Rectal smooth muscle tissue (tissue), 1 donor: ENCODE results near the gene BRAF.
"Not testable (repeated sequence)": the region's sequence is repeated elsewhere in the genome, so short reads cannot be mapped to it uniquely, and the experiment has no call there.

Experiments used
- H3K27ac ChIP-seq: one replicate; pipeline ENCODE4 v1.7.0; 2013; ENCODE audit warnings: low read depth, low read length, inconsistent platforms
- H3K27me3 ChIP-seq: one replicate; pipeline ENCODE4 v1.7.0; 2013; ENCODE audit warnings: low read length; ENCODE audit not compliant: control insufficient read depth, insufficient read depth
- H3K36me3 ChIP-seq: one replicate; pipeline ENCODE4 v1.7.0; 2013; ENCODE audit warnings: low read length; ENCODE audit not compliant: control insufficient read depth, insufficient read depth
- H3K4me1 ChIP-seq: one replicate; pipeline ENCODE4 v1.7.0; 2013; ENCODE audit warnings: low read length; ENCODE audit not compliant: control insufficient read depth, insufficient read depth
- H3K4me3 ChIP-seq: one replicate; pipeline ENCODE4 v1.7.0; 2013; ENCODE audit warnings: low read length
- H3K9ac ChIP-seq: one replicate; pipeline ENCODE4 v1.7.0; 2013; ENCODE audit warnings: low read length

Gene BRAF

DNA sequence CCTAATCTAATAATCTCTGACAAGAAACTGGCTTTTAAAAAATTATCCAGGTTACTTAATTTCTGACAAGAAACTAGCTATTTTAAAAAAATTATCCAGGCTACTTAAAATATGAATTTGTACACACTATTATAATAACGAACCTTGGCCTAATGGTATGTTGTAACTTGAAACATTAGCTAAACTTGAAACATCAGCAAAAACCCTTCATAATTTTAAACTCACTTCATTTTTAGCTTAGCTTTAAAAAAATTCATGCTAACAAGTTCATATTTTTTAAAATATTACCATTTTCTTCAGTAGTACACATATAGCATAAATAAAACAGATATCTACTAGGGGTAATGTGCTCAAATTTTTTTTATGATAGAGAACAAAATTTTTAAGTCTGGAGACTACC lies 35.6 kb downstream of the BRAF start:
- Histone ChIP-seq H3K9ac (no peak overlapping the region), H3K4me3 (no peak overlapping the region), H3K4me1 (peaks cover 2% of the 10 kb centered on the region), H3K27ac (no peak overlapping the region), H3K36me3 (no peaks in the 10 kb centered on the region), H3K27me3 (no peaks in the 10 kb centered on the region)

DNA sequence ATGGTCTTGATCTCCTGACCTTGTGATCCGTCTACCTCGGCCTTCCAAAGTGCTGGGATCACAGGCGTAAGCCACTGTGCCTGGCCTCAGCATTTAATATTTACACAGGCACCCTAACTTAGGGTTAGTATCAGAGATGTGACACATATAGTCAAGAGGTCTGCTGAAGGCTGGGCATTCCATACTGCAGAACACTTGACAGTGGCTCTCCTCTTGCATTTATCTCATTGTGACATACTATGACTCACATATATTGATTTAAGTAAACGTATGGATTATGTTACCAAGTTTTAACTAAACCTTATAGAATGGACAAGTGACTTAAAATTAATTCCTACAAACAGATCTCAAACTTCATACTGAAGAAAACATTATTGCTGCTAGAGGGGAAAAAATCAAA lies 36.6 kb downstream of the BRAF start:
- Histone ChIP-seq H3K4me1 (peaks cover 2% of the 10 kb centered on the region), H3K27me3 (no peaks in the 10 kb centered on the region), H3K4me3 (no peak overlapping the region), H3K27ac (no peak overlapping the region), H3K36me3 (no peaks in the 10 kb centered on the region), H3K9ac (no peak overlapping the region)

DNA sequence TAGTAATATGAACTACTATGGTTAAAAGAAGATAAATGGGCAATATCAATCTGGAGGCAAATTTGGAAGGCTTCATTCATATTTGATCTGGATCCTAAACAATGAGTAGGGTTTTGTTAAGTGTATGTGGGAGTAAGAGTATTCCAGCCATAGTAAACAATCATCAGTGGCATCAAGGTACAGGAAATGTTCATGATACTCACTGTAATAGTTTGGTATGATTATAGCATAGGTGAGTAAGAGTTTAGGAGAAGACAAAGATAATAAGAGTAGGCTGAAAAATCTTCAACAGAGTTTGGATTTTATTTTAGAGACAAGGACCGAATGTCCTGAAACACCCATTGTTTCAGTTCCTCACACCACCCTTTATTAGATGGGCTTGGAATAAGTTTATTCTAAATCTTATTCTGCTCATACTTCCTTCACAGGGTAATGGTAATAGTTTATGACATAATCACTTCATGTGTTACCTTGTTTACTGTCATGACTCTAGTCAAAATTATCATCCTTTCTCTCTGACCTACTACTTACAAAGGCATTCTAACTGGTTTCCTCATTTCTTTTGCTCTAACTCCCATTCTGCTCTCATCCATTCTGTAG lies 38.9 kb downstream of the BRAF start:
- H3K27me3 ChIP-seq = no peaks in the 10 kb centered on the region
- no peak overlapping the region for H3K27ac ChIP-seq
- H3K9ac ChIP-seq = no peak overlapping the region
- H3K4me1 ChIP-seq = peaks cover 2% of the 10 kb centered on the region
- no peaks in the 10 kb centered on the region for H3K36me3 ChIP-seq
- H3K4me3 ChIP-seq = no peak overlapping the region

DNA sequence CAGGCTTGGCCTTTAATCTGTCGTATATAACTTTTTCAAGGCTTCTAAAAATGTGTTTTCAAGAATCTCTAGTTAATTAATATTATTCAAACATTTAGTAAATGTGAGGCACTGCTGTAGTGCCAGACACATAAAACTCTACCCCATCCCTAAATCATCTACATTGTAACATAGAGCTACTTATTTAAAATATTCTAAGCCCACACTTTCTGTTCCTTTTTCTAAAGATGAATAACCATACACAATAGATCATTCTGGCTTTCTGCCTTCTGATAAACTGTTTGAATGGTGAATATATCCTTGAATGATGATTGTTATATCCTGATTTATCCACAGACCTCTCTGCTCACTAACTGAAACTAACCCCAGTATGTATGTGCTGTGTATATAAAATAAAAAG lies 41.4 kb downstream of the BRAF start:
- no peak overlapping the region for H3K4me3 ChIP-seq
- H3K27me3 ChIP-seq = no peaks in the 10 kb centered on the region
- H3K4me1 ChIP-seq = peaks cover 2% of the 10 kb centered on the region
- H3K9ac ChIP-seq = no peak overlapping the region
- H3K27ac ChIP-seq = no peak overlapping the region
- no peaks in the 10 kb centered on the region for H3K36me3 ChIP-seq

DNA sequence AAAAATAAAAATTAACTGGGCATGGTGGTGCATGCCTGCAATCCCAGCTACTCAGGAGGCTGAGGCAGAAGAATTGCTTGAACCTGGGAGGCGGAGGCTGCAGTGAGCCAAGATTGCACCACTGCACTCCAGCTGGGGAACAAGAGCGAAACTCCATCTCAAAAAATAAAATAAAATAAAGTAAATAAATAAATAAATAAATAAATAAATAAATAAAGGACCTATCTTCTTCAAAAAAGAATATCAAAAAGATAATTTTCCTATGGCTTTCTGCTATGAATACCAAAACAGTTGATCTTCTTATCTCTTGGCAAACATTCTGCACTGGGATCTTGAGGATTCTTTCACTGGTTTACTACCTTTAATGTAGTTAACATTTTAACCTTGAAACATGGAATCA lies 41.9 kb downstream of the BRAF start:
- H3K9ac ChIP-seq, H3K4me1 ChIP-seq, H3K36me3 ChIP-seq, H3K4me3 ChIP-seq, H3K27ac ChIP-seq, H3K27me3 ChIP-seq: not testable (repeated sequence)

DNA sequence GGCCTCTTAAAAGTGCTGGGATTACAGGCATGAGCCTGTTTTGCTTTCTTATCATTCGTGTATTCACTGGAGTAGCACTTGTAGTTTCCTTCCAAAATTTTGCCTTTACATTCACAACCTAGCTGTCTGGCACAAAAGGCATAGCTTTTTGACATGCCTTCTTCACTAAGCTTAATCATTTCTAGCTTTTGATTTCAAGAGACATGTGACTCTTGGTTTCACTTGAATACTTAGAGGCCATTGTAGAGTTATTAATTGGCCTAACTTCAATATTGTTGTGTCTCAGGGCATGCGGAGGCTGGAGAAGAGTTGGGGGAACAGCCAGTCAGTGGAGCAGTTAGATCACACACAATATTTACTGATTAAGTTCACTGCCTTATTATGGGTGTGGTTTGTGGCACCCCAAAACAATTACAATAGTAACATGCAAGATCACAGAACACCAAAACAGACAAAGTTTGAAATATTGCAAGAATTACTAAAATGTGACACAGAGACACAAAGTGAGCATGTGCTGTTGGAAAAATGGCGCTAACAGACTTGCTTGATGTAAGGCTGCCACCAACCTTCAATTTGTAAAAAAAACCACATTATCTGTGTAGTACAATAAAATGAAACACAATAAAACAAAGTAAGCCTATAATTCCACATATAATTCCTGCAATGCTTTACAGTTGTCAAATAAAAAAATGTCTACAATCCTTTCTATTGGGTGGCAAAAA lies 43.1 kb downstream of the BRAF start:
- Histone ChIP-seq H3K27ac (no peak overlapping the region), H3K9ac (no peak overlapping the region), H3K36me3 (no peaks in the 10 kb centered on the region), H3K4me3 (no peak overlapping the region), H3K27me3 (no peaks in the 10 kb centered on the region), H3K4me1 (no peaks in the 10 kb centered on the region)

DNA sequence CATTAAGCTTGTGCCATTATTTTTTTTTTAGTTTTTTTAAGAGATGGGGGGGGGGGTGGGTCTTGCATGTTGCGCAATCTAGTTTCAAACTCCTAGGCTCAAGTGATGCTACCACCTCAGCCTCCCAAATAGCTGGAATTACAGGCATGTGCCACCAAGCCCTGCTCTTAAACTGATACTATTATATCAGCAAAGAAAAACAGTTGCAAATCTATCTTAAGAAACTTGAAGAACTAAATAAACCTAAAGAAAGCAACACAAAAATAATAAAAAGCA lies 47.5 kb downstream of the BRAF start:
- no peak overlapping the region for H3K9ac ChIP-seq
- H3K27me3 ChIP-seq = no peaks in the 10 kb centered on the region
- H3K4me1 ChIP-seq = no peaks in the 10 kb centered on the region

DNA sequence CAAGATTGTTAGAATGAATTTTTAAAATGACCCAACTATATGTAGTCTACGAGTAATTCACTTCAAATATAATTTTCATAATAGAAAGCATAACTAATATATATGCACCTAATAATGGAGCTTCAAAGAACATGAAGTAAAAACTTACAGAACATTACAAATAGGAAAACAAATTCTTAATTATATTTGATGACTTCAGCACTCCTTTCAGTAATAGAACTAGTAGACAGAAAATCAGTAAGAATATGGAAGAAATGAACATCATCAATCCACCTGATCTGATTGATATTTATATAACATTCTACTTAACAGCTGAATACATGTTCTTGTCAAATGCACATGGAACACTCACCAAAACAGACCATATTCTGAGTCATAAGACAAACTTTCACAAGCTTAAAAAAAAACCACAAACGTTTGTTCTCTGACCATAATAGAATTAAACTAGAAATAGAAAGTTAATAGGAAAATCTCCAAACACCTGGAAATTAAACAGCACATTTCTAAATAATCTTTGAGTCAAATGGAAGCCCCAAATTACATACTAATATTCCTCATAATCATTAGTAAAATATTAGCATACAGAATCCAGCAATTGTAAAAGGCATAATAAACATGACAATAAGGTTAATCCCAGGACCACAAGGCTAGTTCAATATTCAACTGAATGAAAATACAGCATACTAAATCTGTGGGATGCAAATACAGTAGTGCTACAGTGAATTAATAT lies 48.0 kb downstream of the BRAF start:
- Histone ChIP-seq H3K4me3 (no peak overlapping the region), H3K9ac (no peak overlapping the region), H3K27me3 (no peaks in the 10 kb centered on the region), H3K4me1 (no peaks in the 10 kb centered on the region), H3K36me3 (no peaks in the 10 kb centered on the region), H3K27ac (no peak overlapping the region)

More for the DNA sequence above, 47.5 kb downstream of the BRAF start:
- H3K27ac ChIP-seq = no peak overlapping the region
- no peak overlapping the region for H3K4me3 ChIP-seq
- no peaks in the 10 kb centered on the region for H3K36me3 ChIP-seq

DNA sequence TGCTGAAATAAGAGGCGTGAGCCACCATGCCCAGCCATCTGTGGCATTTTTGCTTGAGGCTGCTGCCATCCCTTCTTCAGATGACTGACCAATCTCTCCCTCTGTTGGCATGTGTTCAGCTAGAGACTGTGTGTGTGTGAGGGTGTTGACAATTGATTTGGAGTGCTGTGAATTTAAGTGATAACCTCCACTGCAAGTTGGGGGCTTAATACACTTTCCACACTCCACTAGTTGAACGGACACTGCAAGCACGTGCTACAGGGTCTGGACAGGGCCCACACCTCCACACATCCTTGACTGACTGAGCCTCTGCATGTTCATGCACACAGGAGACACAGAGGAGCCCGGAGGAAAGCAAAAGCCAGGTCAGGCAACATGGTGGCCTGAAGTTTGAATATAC lies 51.3 kb downstream of the BRAF start:
- Histone ChIP-seq H3K4me1 (no peaks in the 10 kb centered on the region), H3K27ac (no peak overlapping the region), H3K9ac (no peak overlapping the region), H3K36me3 (no peaks in the 10 kb centered on the region), H3K4me3 (no peak overlapping the region), H3K27me3 (no peaks in the 10 kb centered on the region)

DNA sequence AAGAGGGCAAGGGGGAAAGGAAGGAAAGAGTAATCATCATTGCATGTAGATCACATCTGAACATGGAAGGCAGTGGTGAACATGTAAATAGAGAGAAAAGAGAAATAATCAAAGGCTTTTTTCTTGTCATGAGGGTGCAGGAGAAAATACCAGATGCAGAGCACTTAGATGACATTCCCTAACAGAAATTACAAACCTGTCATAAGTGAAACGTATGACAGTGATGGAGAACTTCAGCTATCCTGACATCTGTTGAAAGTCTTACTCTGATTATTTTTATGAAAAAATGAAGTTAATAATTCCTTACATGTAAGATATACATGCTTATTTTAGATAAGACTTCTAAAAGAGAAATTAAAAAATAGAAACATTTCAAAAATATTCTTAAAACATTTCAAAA lies 54.7 kb downstream of the BRAF start:
- Histone ChIP-seq H3K4me3 (no peak overlapping the region), H3K27me3 (no peaks in the 10 kb centered on the region), H3K9ac (no peak overlapping the region), H3K4me1 (no peaks in the 10 kb centered on the region), H3K27ac (no peak overlapping the region), H3K36me3 (no peaks in the 10 kb centered on the region)

DNA sequence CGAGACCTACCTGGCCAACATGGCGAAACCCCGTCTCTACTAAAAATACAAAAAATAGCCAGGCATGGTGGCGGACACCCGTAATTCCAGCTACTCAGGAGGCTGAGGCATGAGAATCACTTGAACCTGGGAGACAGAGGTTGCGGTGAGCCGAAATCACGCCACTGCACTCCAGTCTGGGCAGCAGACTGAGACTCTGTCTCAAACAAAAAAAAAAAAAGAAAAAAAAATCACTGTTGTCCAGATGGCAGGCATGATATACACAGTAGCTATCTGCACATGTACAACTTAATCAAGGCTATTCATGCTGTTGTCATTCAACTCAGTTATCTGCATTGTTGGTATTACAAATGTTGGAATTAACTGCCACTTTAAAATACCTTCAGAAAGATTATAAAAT lies 55.3 kb downstream of the BRAF start:
- no peak overlapping the region for H3K27ac ChIP-seq
- no peaks in the 10 kb centered on the region for H3K36me3 ChIP-seq
- no peaks in the 10 kb centered on the region for H3K4me1 ChIP-seq
- no peak overlapping the region for H3K4me3 ChIP-seq
- no peaks in the 10 kb centered on the region for H3K27me3 ChIP-seq
- no peak overlapping the region for H3K9ac ChIP-seq

DNA sequence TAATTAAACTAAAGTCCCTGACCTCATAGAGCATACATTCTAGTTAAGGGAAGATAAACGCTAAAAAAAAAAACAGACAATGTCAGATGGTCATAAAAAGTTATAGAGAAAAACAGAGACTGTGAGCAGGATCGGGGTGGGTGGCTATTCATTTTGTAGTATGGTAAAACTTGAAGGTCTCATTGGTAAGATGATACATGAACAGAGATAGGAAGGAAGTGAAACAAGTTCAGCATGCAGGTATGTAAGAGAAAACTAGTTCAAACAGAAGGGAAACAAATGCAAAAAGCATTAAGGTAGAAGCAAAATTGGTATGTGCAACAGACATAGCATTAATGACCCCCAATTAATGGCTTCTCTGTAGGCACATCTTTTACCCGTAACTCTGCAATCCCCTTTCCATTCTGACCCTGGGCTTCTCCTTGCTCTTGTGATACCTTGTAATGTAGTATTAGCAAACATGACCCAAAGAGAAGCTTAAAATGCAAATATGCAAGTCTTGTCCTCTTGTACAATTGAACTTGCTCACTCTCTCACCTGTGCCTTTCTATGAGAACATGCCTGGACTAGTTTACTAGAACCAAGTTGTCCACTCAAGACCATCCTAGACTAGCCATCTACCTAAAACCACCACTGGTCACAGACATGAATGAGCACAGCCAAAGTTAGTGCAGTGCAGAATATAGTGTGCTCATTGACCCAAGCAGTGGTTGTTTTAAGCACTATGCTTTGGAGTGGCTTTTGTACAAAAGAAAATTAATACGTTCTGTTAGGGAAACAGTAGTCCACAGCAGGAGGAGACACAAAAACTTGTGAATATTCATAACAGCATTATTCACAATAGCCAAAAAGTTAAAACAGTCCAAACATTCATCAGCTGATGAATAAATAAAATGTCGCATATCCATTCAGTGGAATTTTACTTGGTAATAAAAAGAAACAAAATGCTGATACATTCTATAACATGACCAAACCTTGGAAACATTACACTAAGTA lies 57.0 kb downstream of the BRAF start:
- Histone ChIP-seq H3K4me1 (no peaks in the 10 kb centered on the region), H3K27ac (no peak overlapping the region)

More for the DNA sequence above, 57.0 kb downstream of the BRAF start:
- no peaks in the 10 kb centered on the region for H3K27me3 ChIP-seq
- no peak overlapping the region for H3K9ac ChIP-seq
- no peak overlapping the region for H3K4me3 ChIP-seq
- H3K36me3 ChIP-seq = no peaks in the 10 kb centered on the region
